HL-60/S4 treated with retinoic acid at 250 ng/mL for 4 days and 3 days (cell line): ENCODE results near the gene VARS1.
"Not testable (repeated sequence)": the region's sequence is repeated elsewhere in the genome, so short reads cannot be mapped to it uniquely, and the experiment has no call there.

ENCODE experiments used
- in situ Hi-C: fragments of 300-500 bp; cut with MboI; formaldehyde crosslinking; loops from 2 replicates; pipeline ENCODE4 v1.7.0; 2022; ENCODE audit warnings: low sequenced_read_pairs

Gene VARS1

GRCh38 chr6:31822036-31822821, 26.7 kb upstream of the VARS1 start:
- in situ Hi-C loops: no loop called here

GRCh38 chr6:31821301-31822035, 25.9 kb upstream of the VARS1 start:
- in situ Hi-C loops: no loop called here

- in situ Hi-C loops: not testable (repeated sequence)
Observed at GRCh38 chr6:31820399-31820798, 24.8 kb upstream of the VARS1 start.

GRCh38 chr6:31819871-31820299, 24.3 kb upstream of the VARS1 start:
- in situ Hi-C loops: no loop called here

GRCh38 chr6:31817929-31818511, 22.5 kb upstream of the VARS1 start:
- in situ Hi-C loops: not testable (repeated sequence)

- in situ Hi-C loops: not testable (repeated sequence)
Observed at GRCh38 chr6:31817133-31817928, 21.8 kb upstream of the VARS1 start.

GRCh38 chr6:31815025-31815838, 19.7 kb upstream of the VARS1 start, which contains the start of the genes HSPA1A and HSPA1L:
Gene HSPA1A (plus strand): TSS chr6:31815543. CDS start chr6:31815757, 214 bp downstream.
Gene HSPA1L (minus strand): TSS chr6:31815283. CDS start chr6:31811972, 3,311 bp downstream.
- in situ Hi-C loops: no loop called here

GRCh38 chr6:31814677-31815024, 19.1 kb upstream of the VARS1 start:
- in situ Hi-C loops: no loop called here

- in situ Hi-C loops: no loop called here
Observed at GRCh38 chr6:31813465-31813849, 17.9 kb upstream of the VARS1 start.

GRCh38 chr6:31811645-31812044, 16.1 kb upstream of the VARS1 start:
- in situ Hi-C loops: no loop called here

GRCh38 chr6:31808599-31808998, 13.0 kb upstream of the VARS1 start:
- in situ Hi-C loops: not testable (repeated sequence)

- in situ Hi-C loops: no loop called here
Observed at GRCh38 chr6:31806470-31807272, 11.1 kb upstream of the VARS1 start, which contains the start of gene LSM2. Gene LSM2 (minus strand): TSS chr6:31806966. CDS start chr6:31806757, 209 bp downstream.

- in situ Hi-C loops: no loop called here
Observed at GRCh38 chr6:31805939-31806469, 10.5 kb upstream of the VARS1 start.

- in situ Hi-C loops: not testable (repeated sequence)
Observed at GRCh38 chr6:31801031-31801927, 5.7 kb upstream of the VARS1 start.

- in situ Hi-C loops: no loop called here
Observed at GRCh38 chr6:31799781-31800180, 4.2 kb upstream of the VARS1 start.

GRCh38 chr6:31797588-31797987, 2.0 kb upstream of the VARS1 start:
- in situ Hi-C loops: no loop called here

GRCh38 chr6:31796993-31797385, 1.4 kb upstream of the VARS1 start:
- in situ Hi-C loops: no loop called here
